ENCODE measurements around the gene HOATZ. TPM values are rescaled to one million over a fixed set of nuclear protein-coding genes. Genes with fewer than 3 reads are reported as not detected.

The HOATZ gene
- total RNA-seq, 1 donor from 2014 or later = not detected

GRCh38 chr11:111531136-111531535 is 16.6 kb downstream of the HOATZ start:
- H3K9me3 ChIP-seq (ENCODE audit: control insufficient read depth in 3 of 3, low read length in 3 of 3) = no peaks in the 10 kb centered on the region
- H3K4me1 ChIP-seq (ENCODE audit: control insufficient read depth in 3 of 3, insufficient read depth in 3 of 3, low read length in 3 of 3) = no peaks in the 10 kb centered on the region
- H3K9ac ChIP-seq (ENCODE audit: low read depth in 1 of 3, low read length in 3 of 3) = no peak overlapping the region

GRCh38 chr11:111531687-111532364 is 17.2 kb downstream of the HOATZ start:
- no peak overlapping the region for H3K4me3 ChIP-seq (ENCODE audit: low read length in 3 of 3)
- H3K27ac ChIP-seq (ENCODE audit: low read depth, low read length) = no peak overlapping the region
- H3K27me3 ChIP-seq (ENCODE audit: control insufficient read depth in 3 of 3, insufficient read depth in 3 of 3, low read length in 3 of 3) = peaks cover 0 to 2% (median 0%) of the 10 kb centered on the region in 3 donors
- H3K9me3 ChIP-seq (ENCODE audit: control insufficient read depth in 3 of 3, low read length in 3 of 3) = no peaks in the 10 kb centered on the region
- no peak overlapping the region for H3K9ac ChIP-seq (ENCODE audit: low read depth in 1 of 3, low read length in 3 of 3)
- no peaks in the 10 kb centered on the region for H3K36me3 ChIP-seq (ENCODE audit: control insufficient read depth in 3 of 3, insufficient read depth in 3 of 3, low read length in 3 of 3)
- H3K4me1 ChIP-seq (ENCODE audit: control insufficient read depth in 3 of 3, insufficient read depth in 3 of 3, low read length in 3 of 3) = no peaks in the 10 kb centered on the region

More at GRCh38 chr11:111531136-111531535, 16.6 kb downstream of the HOATZ start:
- peaks cover 0 to 2% (median 0%) of the 10 kb centered on the region in 3 donors for H3K27me3 ChIP-seq (ENCODE audit: control insufficient read depth in 3 of 3, insufficient read depth in 3 of 3, low read length in 3 of 3)
- H3K27ac ChIP-seq (ENCODE audit: low read depth, low read length) = no peak overlapping the region
- no peak overlapping the region for H3K4me3 ChIP-seq (ENCODE audit: low read length in 3 of 3)
- no peaks in the 10 kb centered on the region for H3K36me3 ChIP-seq (ENCODE audit: control insufficient read depth in 3 of 3, insufficient read depth in 3 of 3, low read length in 3 of 3)

GRCh38 chr11:111532365-111532709 is 17.8 kb downstream of the HOATZ start:
- H3K27ac ChIP-seq (ENCODE audit: low read depth, low read length) = no peak overlapping the region

GRCh38 chr11:111535281-111535680 is 20.7 kb downstream of the HOATZ start:
- Histone ChIP-seq H3K4me3 (ENCODE audit: low read length in 3 of 3) (no peak overlapping the region), H3K27me3 (ENCODE audit: control insufficient read depth in 3 of 3, insufficient read depth in 3 of 3, low read length in 3 of 3) (peaks cover 0 to 2% (median 0%) of the 10 kb centered on the region in 3 donors), H3K9ac (ENCODE audit: low read depth in 1 of 3, low read length in 3 of 3) (no peak overlapping the region), H3K4me1 (ENCODE audit: control insufficient read depth in 3 of 3, insufficient read depth in 3 of 3, low read length in 3 of 3) (peaks cover 8 to 11% (median 10%) of the 10 kb centered on the region in 3 donors), H3K9me3 (ENCODE audit: control insufficient read depth in 3 of 3, low read length in 3 of 3) (no peaks in the 10 kb centered on the region), H3K36me3 (ENCODE audit: control insufficient read depth in 3 of 3, insufficient read depth in 3 of 3, low read length in 3 of 3) (no peaks in the 10 kb centered on the region), H3K27ac (ENCODE audit: low read depth, low read length) (no peak overlapping the region)

More at GRCh38 chr11:111532365-111532709, 17.8 kb downstream of the HOATZ start:
- H3K36me3 ChIP-seq (ENCODE audit: control insufficient read depth in 3 of 3, insufficient read depth in 3 of 3, low read length in 3 of 3) = no peaks in the 10 kb centered on the region
- no peak overlapping the region for H3K9ac ChIP-seq (ENCODE audit: low read depth in 1 of 3, low read length in 3 of 3)
- peaks cover 0 to 2% (median 0%) of the 10 kb centered on the region in 3 donors for H3K27me3 ChIP-seq (ENCODE audit: control insufficient read depth in 3 of 3, insufficient read depth in 3 of 3, low read length in 3 of 3)
- H3K9me3 ChIP-seq (ENCODE audit: control insufficient read depth in 3 of 3, low read length in 3 of 3) = no peaks in the 10 kb centered on the region
- no peak overlapping the region for H3K4me3 ChIP-seq (ENCODE audit: low read length in 3 of 3)
- H3K4me1 ChIP-seq (ENCODE audit: control insufficient read depth in 3 of 3, insufficient read depth in 3 of 3, low read length in 3 of 3) = no peaks in the 10 kb centered on the region

GRCh38 chr11:111537336-111537860 is 22.8 kb downstream of the HOATZ start:
- Histone ChIP-seq H3K27ac (ENCODE audit: low read depth, low read length) (no peak overlapping the region), H3K9me3 (ENCODE audit: control insufficient read depth in 3 of 3, low read length in 3 of 3) (no peaks in the 10 kb centered on the region), H3K27me3 (ENCODE audit: control insufficient read depth in 3 of 3, insufficient read depth in 3 of 3, low read length in 3 of 3) (peaks cover 0 to 2% (median 2%) of the 10 kb centered on the region in 3 donors), H3K4me1 (ENCODE audit: control insufficient read depth in 3 of 3, insufficient read depth in 3 of 3, low read length in 3 of 3) (peaks cover 23 to 31% (median 27%) of the 10 kb centered on the region in 3 donors), H3K9ac (ENCODE audit: low read depth in 1 of 3, low read length in 3 of 3) (no peak overlapping the region), H3K36me3 (ENCODE audit: control insufficient read depth in 3 of 3, insufficient read depth in 3 of 3, low read length in 3 of 3) (no peaks in the 10 kb centered on the region), H3K4me3 (ENCODE audit: low read length in 3 of 3) (no peak overlapping the region)

- no peak overlapping the region for H3K9ac ChIP-seq (ENCODE audit: low read depth in 1 of 3, low read length in 3 of 3)
- peaks cover 0 to 2% (median 2%) of the 10 kb centered on the region in 3 donors for H3K27me3 ChIP-seq (ENCODE audit: control insufficient read depth in 3 of 3, insufficient read depth in 3 of 3, low read length in 3 of 3)
- no peaks in the 10 kb centered on the region for H3K9me3 ChIP-seq (ENCODE audit: control insufficient read depth in 3 of 3, low read length in 3 of 3)
- no peak overlapping the region for H3K4me3 ChIP-seq (ENCODE audit: low read length in 3 of 3)
- H3K4me1 ChIP-seq (ENCODE audit: control insufficient read depth in 3 of 3, insufficient read depth in 3 of 3, low read length in 3 of 3) = peaks cover 23 to 35% (median 27%) of the 10 kb centered on the region in 3 donors
- H3K27ac ChIP-seq (ENCODE audit: low read depth, low read length) = no peak overlapping the region
- no peaks in the 10 kb centered on the region for H3K36me3 ChIP-seq (ENCODE audit: control insufficient read depth in 3 of 3, insufficient read depth in 3 of 3, low read length in 3 of 3)
Measured at GRCh38 chr11:111538407-111539114, 24.0 kb downstream of the HOATZ start.

GRCh38 chr11:111539426-111540113 is 25.0 kb downstream of the HOATZ start:
- H3K36me3 ChIP-seq (ENCODE audit: control insufficient read depth in 3 of 3, insufficient read depth in 3 of 3, low read length in 3 of 3) = peaks cover 0 to 3% (median 0%) of the 10 kb centered on the region in 3 donors
- no peaks in the 10 kb centered on the region for H3K9me3 ChIP-seq (ENCODE audit: control insufficient read depth in 3 of 3, low read length in 3 of 3)
- no peak overlapping the region for H3K27ac ChIP-seq (ENCODE audit: low read depth, low read length)
- peaks cover 23 to 35% (median 27%) of the 10 kb centered on the region in 3 donors for H3K4me1 ChIP-seq (ENCODE audit: control insufficient read depth in 3 of 3, insufficient read depth in 3 of 3, low read length in 3 of 3)
- peak overlapping the region in 1 of 3 donors; percentile 69 for H3K9ac ChIP-seq (ENCODE audit: low read depth in 1 of 3, low read length in 3 of 3)
- peaks cover 0 to 2% (median under 1%) of the 10 kb centered on the region in 3 donors for H3K27me3 ChIP-seq (ENCODE audit: control insufficient read depth in 3 of 3, insufficient read depth in 3 of 3, low read length in 3 of 3)
- peak overlapping the region; percentile 61 to 77 (median 75) for H3K4me3 ChIP-seq (ENCODE audit: low read length in 3 of 3)

GRCh38 chr11:111540114-111540936 is 25.7 kb downstream of the HOATZ start, which contains the start of gene LAYN:
LAYN (plus strand) TSS chr11:111540720; CDS start chr11:111540844, 124 bp downstream.
- peak within 1 kb of the TSS; percentile 57 for H3K27ac ChIP-seq (ENCODE audit: low read depth, low read length)
- peak within 1 kb of the TSS; percentile 61 to 77 (median 75) for H3K4me3 ChIP-seq (ENCODE audit: low read length in 3 of 3)
- peaks cover 0 to 2% (median 0%) of the 10 kb centered on the region in 3 donors for H3K27me3 ChIP-seq (ENCODE audit: control insufficient read depth in 3 of 3, insufficient read depth in 3 of 3, low read length in 3 of 3)
- no peaks in the 10 kb centered on the region for H3K9me3 ChIP-seq (ENCODE audit: control insufficient read depth in 3 of 3, low read length in 3 of 3)
- H3K9ac ChIP-seq (ENCODE audit: low read depth in 1 of 3, low read length in 3 of 3) = peak within 1 kb of the TSS; percentile 48 to 69 (median 58)
- H3K4me1 ChIP-seq (ENCODE audit: control insufficient read depth in 3 of 3, insufficient read depth in 3 of 3, low read length in 3 of 3) = peaks cover 23 to 35% (median 27%) of the 10 kb centered on the region in 3 donors
- H3K36me3 ChIP-seq (ENCODE audit: control insufficient read depth in 3 of 3, insufficient read depth in 3 of 3, low read length in 3 of 3) = peaks cover 0 to 3% (median 3%) of the 10 kb centered on the region in 3 donors

- peaks cover 0 to 2% (median 0%) of the 10 kb centered on the region in 3 donors for H3K27me3 ChIP-seq (ENCODE audit: control insufficient read depth in 3 of 3, insufficient read depth in 3 of 3, low read length in 3 of 3)
- H3K4me1 ChIP-seq (ENCODE audit: control insufficient read depth in 3 of 3, insufficient read depth in 3 of 3, low read length in 3 of 3) = peaks cover 23 to 35% (median 27%) of the 10 kb centered on the region in 3 donors
- no peaks in the 10 kb centered on the region for H3K9me3 ChIP-seq (ENCODE audit: control insufficient read depth in 3 of 3, low read length in 3 of 3)
- peak overlapping the region; percentile 24 to 69 (median 58) for H3K9ac ChIP-seq (ENCODE audit: low read depth in 1 of 3, low read length in 3 of 3)
- peak overlapping the region; percentile 57 for H3K27ac ChIP-seq (ENCODE audit: low read depth, low read length)
- H3K36me3 ChIP-seq (ENCODE audit: control insufficient read depth in 3 of 3, insufficient read depth in 3 of 3, low read length in 3 of 3) = peaks cover 3 to 5% (median 5%) of the 10 kb centered on the region in 3 donors
- peak overlapping the region; percentile 61 to 77 (median 75) for H3K4me3 ChIP-seq (ENCODE audit: low read length in 3 of 3)
Measured at GRCh38 chr11:111540937-111541253, 26.3 kb downstream of the HOATZ start.

Measured in skeletal muscle tissue (tissue), 4 donors.